Measurements from ENCODE around the gene OPN3. TPM values are rescaled to one million over a fixed set of nuclear protein-coding genes. Genes with fewer than 3 reads are reported as not detected.

The OPN3 gene
- total and polyA plus RNA-seq, 2 experiments from 2014 or later: 14.0 to 15.2 TPM

- no peaks in the 10 kb centered on the region for H3K9me2 ChIP-seq (ENCODE audit: insufficient read depth)
- no peaks in the 10 kb centered on the region for H3K27me3 ChIP-seq (replicated peaks; ENCODE audit: insufficient read depth)
- TF ChIP-seq EZH2 (IDR thresholded peaks at IDR 0.05; ENCODE audit: insufficient read depth, poor library complexity, severe bottlenecking) (no peak), EZH2phosphoT487 (IDR thresholded peaks at IDR 0.05; ENCODE audit: insufficient read depth, low read depth) (no peak)
- H4K20me1 ChIP-seq (ENCODE audit: insufficient read depth): no peaks in the 10 kb centered on the region
- no peak overlapping the region for H3K4me3 ChIP-seq
- 97 to 100% methylated on average over 1 of the region's 1 CpG for WGBS, 2 experiments (ENCODE audit: low coverage in 1 of 2, low lambda C conversion rate in 2 of 2, missing lambda C conversion rate in 2 of 2)
- in situ Hi-C loops (cut with MboI): no loop called here
- no peak overlapping the region for H3K9ac ChIP-seq
- H3K9me3 ChIP-seq (ENCODE audit: low read depth): no peaks in the 10 kb centered on the region
- no peak for DNase-seq
- H3F3A ChIP-seq (ENCODE audit: insufficient read depth): peaks cover 8% of the 10 kb centered on the region
- no peak overlapping the region for H3K4me2 ChIP-seq (ENCODE audit: unreplicated experiment)
- H3K36me3 ChIP-seq (ENCODE audit: low read depth): peaks cover 6% of the 10 kb centered on the region; the same call in 1 of the 2 replicates
- no peak overlapping the region for H2AFZ ChIP-seq
- H3K4me1 ChIP-seq (ENCODE audit: insufficient read depth): peaks cover 26% of the 10 kb centered on the region
- peaks cover 33% of the 10 kb centered on the region for H3K79me2 ChIP-seq (ENCODE audit: insufficient read depth)
- no peak overlapping the region for H3K27ac ChIP-seq
Measured at GRCh38 chr1:241636291-241636690, 3.9 kb downstream of the OPN3 start.

GRCh38 chr1:241635556-241636152, 4.5 kb downstream of the OPN3 start:
- H3K36me3 ChIP-seq (ENCODE audit: low read depth): peaks cover 6% of the 10 kb centered on the region; the same call in 1 of the 2 replicates
- in situ Hi-C loops (cut with MboI): no loop called here

GRCh38 chr1:241632987-241633386, 7.2 kb downstream of the OPN3 start:
- WGBS, 2 experiments (ENCODE audit: low coverage in 1 of 2, low lambda C conversion rate in 2 of 2, missing lambda C conversion rate in 2 of 2): 96 to 99% methylated on average over 3 of the region's 3 CpGs
- H3K79me2 ChIP-seq (ENCODE audit: insufficient read depth): peaks cover 22% of the 10 kb centered on the region
- H3K27ac ChIP-seq: no peak overlapping the region
- in situ Hi-C loops (cut with MboI): no loop called here
- H3K36me3 ChIP-seq (ENCODE audit: low read depth): peaks cover 6% of the 10 kb centered on the region; the same call in 1 of the 2 replicates
- H3K4me1 ChIP-seq (ENCODE audit: insufficient read depth): 0 out of 2 replicates have a peak, but pooled peaks cover 13% of the 10 kb centered on the region
- no peak for DNase-seq
- H3K9me3 ChIP-seq (ENCODE audit: low read depth): no peaks in the 10 kb centered on the region
- no peak overlapping the region for H2AFZ ChIP-seq
- no peaks in the 10 kb centered on the region for H3K27me3 ChIP-seq (replicated peaks; ENCODE audit: insufficient read depth)
- TF ChIP-seq EZH2 (IDR thresholded peaks at IDR 0.05; ENCODE audit: insufficient read depth, poor library complexity, severe bottlenecking): no peak
- no peak for TF ChIP-seq EZH2phosphoT487 (IDR thresholded peaks at IDR 0.05; ENCODE audit: insufficient read depth, low read depth)
- no peaks in the 10 kb centered on the region for H4K20me1 ChIP-seq (ENCODE audit: insufficient read depth)
- no peak overlapping the region for H3K4me2 ChIP-seq (ENCODE audit: unreplicated experiment)
- H3K4me3 ChIP-seq: no peak overlapping the region
- H3F3A ChIP-seq (ENCODE audit: insufficient read depth): no peaks in the 10 kb centered on the region
- no peak overlapping the region for H3K9ac ChIP-seq
- no peaks in the 10 kb centered on the region for H3K9me2 ChIP-seq (ENCODE audit: insufficient read depth)

More at GRCh38 chr1:241635556-241636152, 4.5 kb downstream of the OPN3 start:
- Histone ChIP-seq H3K9ac (no peak overlapping the region), H3K27me3 (replicated peaks; ENCODE audit: insufficient read depth) (no peaks in the 10 kb centered on the region), H3K4me3 (no peak overlapping the region), H3F3A (ENCODE audit: insufficient read depth) (peaks cover 2% of the 10 kb centered on the region; the same call in 1 of the 2 replicates), H3K4me1 (ENCODE audit: insufficient read depth) (peaks cover 26% of the 10 kb centered on the region), H4K20me1 (ENCODE audit: insufficient read depth) (no peaks in the 10 kb centered on the region), H3K9me2 (ENCODE audit: insufficient read depth) (no peaks in the 10 kb centered on the region), H3K27ac (no peak overlapping the region), H3K9me3 (ENCODE audit: low read depth) (no peaks in the 10 kb centered on the region), H3K4me2 (ENCODE audit: unreplicated experiment) (no peak overlapping the region), H3K79me2 (ENCODE audit: insufficient read depth) (peaks cover 33% of the 10 kb centered on the region), H2AFZ (no peak overlapping the region)
- WGBS, 2 experiments (ENCODE audit: low coverage in 1 of 2, low lambda C conversion rate in 2 of 2, missing lambda C conversion rate in 2 of 2): 95 to 98% methylated on average over 4 of the region's 4 CpGs
- DNase-seq: no peak
- TF ChIP-seq EZH2phosphoT487 (IDR thresholded peaks at IDR 0.05; ENCODE audit: insufficient read depth, low read depth) (no peak), EZH2 (IDR thresholded peaks at IDR 0.05; ENCODE audit: insufficient read depth, poor library complexity, severe bottlenecking) (no peak)

GRCh38 chr1:241631674-241632073, 8.5 kb downstream of the OPN3 start:
- Histone ChIP-seq H3K79me2 (ENCODE audit: insufficient read depth) (peaks cover 11% of the 10 kb centered on the region; the same call in 1 of the 2 replicates), H3K27me3 (replicated peaks; ENCODE audit: insufficient read depth) (no peaks in the 10 kb centered on the region), H3K36me3 (ENCODE audit: low read depth) (peaks cover 6% of the 10 kb centered on the region; the same call in 1 of the 2 replicates), H3F3A (ENCODE audit: insufficient read depth) (no peaks in the 10 kb centered on the region), H2AFZ (no peak overlapping the region), H3K4me2 (ENCODE audit: unreplicated experiment) (no peak overlapping the region), H3K9ac (no peak overlapping the region), H4K20me1 (ENCODE audit: insufficient read depth) (no peaks in the 10 kb centered on the region), H3K4me1 (ENCODE audit: insufficient read depth) (no peaks in the 10 kb centered on the region), H3K27ac (no peak overlapping the region), H3K4me3 (no peak overlapping the region), H3K9me3 (ENCODE audit: low read depth) (no peaks in the 10 kb centered on the region), H3K9me2 (ENCODE audit: insufficient read depth) (no peaks in the 10 kb centered on the region)
- DNase-seq: no peak
- in situ Hi-C loops (cut with MboI): no loop called here
- no peak for TF ChIP-seq EZH2 (IDR thresholded peaks at IDR 0.05; ENCODE audit: insufficient read depth, poor library complexity, severe bottlenecking)
- no peak for TF ChIP-seq EZH2phosphoT487 (IDR thresholded peaks at IDR 0.05; ENCODE audit: insufficient read depth, low read depth)
- WGBS, 2 experiments (ENCODE audit: low coverage in 1 of 2, low lambda C conversion rate in 2 of 2, missing lambda C conversion rate in 2 of 2): 86 to 90% methylated on average over 5 of the region's 5 CpGs
